ENCODE results near the gene CTNNA2.

CTNNA2 gene

DNA sequence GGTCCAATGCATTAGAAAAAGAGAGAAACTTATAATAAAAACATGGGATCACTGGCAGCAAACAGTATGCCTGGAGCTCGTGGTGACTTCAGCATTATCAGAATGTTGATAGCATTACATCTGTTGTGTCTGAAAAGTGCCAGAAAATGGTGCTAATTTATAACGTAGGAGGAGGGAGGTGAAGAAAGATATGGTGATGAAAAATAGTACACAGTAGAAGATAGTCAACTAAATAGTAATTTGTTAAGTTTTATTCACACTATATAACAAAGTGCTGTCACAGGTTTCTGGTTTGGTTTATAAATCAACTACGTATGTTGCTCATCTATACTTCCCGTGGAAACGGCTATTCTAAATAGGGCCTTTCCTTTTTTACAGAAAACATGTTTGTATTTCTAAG is 674.3 kb downstream of the CTNNA2 start:
- Histone ChIP-seq H2AFZ (ENCODE audit: low read depth, low read length) (no peak overlapping the region), H3K27ac (ENCODE audit: low read length) (no peak overlapping the region), H4K20me1 (ENCODE audit: insufficient read depth, low read length) (no peaks in the 10 kb centered on the region), H3K4me3 (ENCODE audit: low read length) (no peak overlapping the region), H3K9ac (ENCODE audit: low read length) (no peak overlapping the region), H3K27me3 (ENCODE audit: low read depth, low read length) (no peaks in the 10 kb centered on the region), H3K4me1 (ENCODE audit: low read length) (no peaks in the 10 kb centered on the region), H3K9me3 (ENCODE audit: insufficient read depth, low read length) (no peaks in the 10 kb centered on the region), H3K36me3 (replicated peaks; ENCODE audit: low read depth, low read length) (no peaks in the 10 kb centered on the region), H3K79me2 (ENCODE audit: low read length) (no peaks in the 10 kb centered on the region), H3K4me2 (ENCODE audit: low read length) (no peak overlapping the region)
- no peak for TF ChIP-seq EZH2phosphoT487 (IDR thresholded peaks at IDR 0.05; ENCODE audit: low read depth)
- TF ChIP-seq, protein P1, sequence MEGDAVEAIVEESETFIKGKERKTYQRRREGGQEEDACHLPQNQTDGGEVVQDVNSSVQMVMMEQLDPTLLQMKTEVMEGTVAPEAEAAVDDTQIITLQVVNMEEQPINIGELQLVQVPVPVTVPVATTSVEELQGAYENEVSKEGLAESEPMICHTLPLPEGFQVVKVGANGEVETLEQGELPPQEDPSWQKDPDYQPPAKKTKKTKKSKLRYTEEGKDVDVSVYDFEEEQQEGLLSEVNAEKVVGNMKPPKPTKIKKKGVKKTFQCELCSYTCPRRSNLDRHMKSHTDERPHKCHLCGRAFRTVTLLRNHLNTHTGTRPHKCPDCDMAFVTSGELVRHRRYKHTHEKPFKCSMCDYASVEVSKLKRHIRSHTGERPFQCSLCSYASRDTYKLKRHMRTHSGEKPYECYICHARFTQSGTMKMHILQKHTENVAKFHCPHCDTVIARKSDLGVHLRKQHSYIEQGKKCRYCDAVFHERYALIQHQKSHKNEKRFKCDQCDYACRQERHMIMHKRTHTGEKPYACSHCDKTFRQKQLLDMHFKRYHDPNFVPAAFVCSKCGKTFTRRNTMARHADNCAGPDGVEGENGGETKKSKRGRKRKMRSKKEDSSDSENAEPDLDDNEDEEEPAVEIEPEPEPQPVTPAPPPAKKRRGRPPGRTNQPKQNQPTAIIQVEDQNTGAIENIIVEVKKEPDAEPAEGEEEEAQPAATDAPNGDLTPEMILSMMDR (IDR thresholded peaks at IDR 0.05; ENCODE audit: low read depth, low read length), result no peak

DNA sequence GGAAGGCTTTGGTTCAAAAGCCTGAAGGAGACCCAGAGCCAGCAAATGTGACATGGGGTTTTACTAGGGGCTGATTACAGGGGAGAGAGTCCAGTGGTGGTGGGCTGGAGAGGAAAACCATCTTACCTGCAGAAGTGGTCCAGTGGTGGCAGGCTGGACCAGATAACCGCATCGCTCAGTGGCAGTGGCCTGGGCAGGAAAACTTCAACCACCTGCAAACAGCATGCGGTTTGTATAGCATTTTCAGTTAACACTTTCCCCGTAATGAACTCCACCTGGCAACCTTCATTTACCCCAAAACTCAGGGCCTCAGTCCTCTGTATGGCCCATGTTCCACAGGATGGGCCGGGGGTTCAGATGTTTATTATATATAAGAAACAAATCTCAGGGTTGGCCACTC is 677.3 kb downstream of the CTNNA2 start:
- no peak overlapping the region for H3K27ac ChIP-seq (ENCODE audit: low read length)
- no peak overlapping the region for H3K4me2 ChIP-seq (ENCODE audit: low read length)
- no peak for TF ChIP-seq EZH2phosphoT487 (IDR thresholded peaks at IDR 0.05; ENCODE audit: low read depth)
- TF ChIP-seq, protein P1 (IDR thresholded peaks at IDR 0.05; ENCODE audit: low read depth, low read length), result no peak
- no peaks in the 10 kb centered on the region for H3K9me3 ChIP-seq (ENCODE audit: insufficient read depth, low read length)
- no peaks in the 10 kb centered on the region for H3K36me3 ChIP-seq (replicated peaks; ENCODE audit: low read depth, low read length)
- H3K27me3 ChIP-seq (ENCODE audit: low read depth, low read length), result no peaks in the 10 kb centered on the region
- H4K20me1 ChIP-seq (ENCODE audit: insufficient read depth, low read length), result no peaks in the 10 kb centered on the region
- no peak overlapping the region for H3K4me3 ChIP-seq (ENCODE audit: low read length)
- no peaks in the 10 kb centered on the region for H3K79me2 ChIP-seq (ENCODE audit: low read length)
- H3K4me1 ChIP-seq (ENCODE audit: low read length), result no peaks in the 10 kb centered on the region
- no peak overlapping the region for H2AFZ ChIP-seq (ENCODE audit: low read depth, low read length)
- no peak overlapping the region for H3K9ac ChIP-seq (ENCODE audit: low read length)

DNA sequence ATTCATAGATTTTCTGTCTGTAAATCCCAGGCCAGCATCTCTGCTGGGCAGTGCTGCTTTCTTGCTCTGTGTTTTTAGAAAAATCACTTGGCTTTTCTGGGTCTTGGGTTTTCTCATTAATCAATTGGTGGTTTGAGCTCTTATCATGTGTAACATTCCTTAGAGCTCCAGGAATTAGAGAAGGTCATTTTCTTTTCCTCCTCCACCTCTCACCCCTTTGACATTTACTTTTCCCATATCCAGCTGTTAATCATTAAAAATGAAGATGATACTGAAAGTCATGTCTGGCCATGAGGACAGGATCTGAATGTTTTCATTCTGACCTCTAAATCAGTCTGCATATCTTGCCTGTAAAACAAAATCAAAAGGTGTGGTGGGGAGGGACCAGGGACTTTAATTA is 680.7 kb downstream of the CTNNA2 start:
- no peak for TF ChIP-seq EZH2phosphoT487 (IDR thresholded peaks at IDR 0.05; ENCODE audit: low read depth)
- TF ChIP-seq, protein P1 (IDR thresholded peaks at IDR 0.05; ENCODE audit: low read depth, low read length), result no peak
- no peak overlapping the region for H2AFZ ChIP-seq (ENCODE audit: low read depth, low read length)
- H3K4me2 ChIP-seq (ENCODE audit: low read length), result no peak overlapping the region

DNA sequence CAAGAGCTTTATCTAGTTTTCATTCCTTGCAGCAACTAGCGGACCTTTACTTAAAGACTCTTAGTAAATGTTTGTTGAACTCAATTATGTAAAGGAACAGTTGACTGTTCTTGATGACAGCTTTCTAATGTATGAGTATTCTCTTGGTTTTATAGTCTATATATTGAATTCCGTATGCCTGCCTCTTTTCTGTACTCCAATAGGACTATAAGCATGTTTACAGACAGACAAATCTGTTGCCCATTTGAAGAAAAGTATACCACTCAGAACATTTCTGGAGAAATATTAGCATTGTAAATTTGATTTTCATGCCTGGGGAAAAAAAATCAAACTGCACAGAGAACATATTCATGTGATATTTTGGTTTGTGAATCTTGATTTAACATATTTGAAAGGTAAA is 682.2 kb downstream of the CTNNA2 start:
- no peaks in the 10 kb centered on the region for H3K4me1 ChIP-seq (ENCODE audit: low read length)
- H4K20me1 ChIP-seq (ENCODE audit: insufficient read depth, low read length), result no peaks in the 10 kb centered on the region
- H3K27me3 ChIP-seq (ENCODE audit: low read depth, low read length), result no peaks in the 10 kb centered on the region
- no peaks in the 10 kb centered on the region for H3K36me3 ChIP-seq (replicated peaks; ENCODE audit: low read depth, low read length)
- no peak overlapping the region for H3K4me2 ChIP-seq (ENCODE audit: low read length)
- no peaks in the 10 kb centered on the region for H3K9me3 ChIP-seq (ENCODE audit: insufficient read depth, low read length)
- H3K9ac ChIP-seq (ENCODE audit: low read length), result no peak overlapping the region
- no peaks in the 10 kb centered on the region for H3K79me2 ChIP-seq (ENCODE audit: low read length)
- TF ChIP-seq EZH2phosphoT487 (IDR thresholded peaks at IDR 0.05; ENCODE audit: low read depth), result no peak
- TF ChIP-seq, protein P1 (IDR thresholded peaks at IDR 0.05; ENCODE audit: low read depth, low read length), result no peak
- H3K27ac ChIP-seq (ENCODE audit: low read length), result no peak overlapping the region
- no peak overlapping the region for H3K4me3 ChIP-seq (ENCODE audit: low read length)
- H2AFZ ChIP-seq (ENCODE audit: low read depth, low read length), result no peak overlapping the region

More for the DNA sequence above, 680.7 kb downstream of the CTNNA2 start:
- no peak overlapping the region for H3K27ac ChIP-seq (ENCODE audit: low read length)
- H3K4me3 ChIP-seq (ENCODE audit: low read length), result no peak overlapping the region
- no peaks in the 10 kb centered on the region for H3K79me2 ChIP-seq (ENCODE audit: low read length)
- H3K9me3 ChIP-seq (ENCODE audit: insufficient read depth, low read length), result no peaks in the 10 kb centered on the region
- no peaks in the 10 kb centered on the region for H3K4me1 ChIP-seq (ENCODE audit: low read length)
- no peaks in the 10 kb centered on the region for H3K36me3 ChIP-seq (replicated peaks; ENCODE audit: low read depth, low read length)
- no peaks in the 10 kb centered on the region for H3K27me3 ChIP-seq (ENCODE audit: low read depth, low read length)
- H4K20me1 ChIP-seq (ENCODE audit: insufficient read depth, low read length), result no peaks in the 10 kb centered on the region
- no peak overlapping the region for H3K9ac ChIP-seq (ENCODE audit: low read length)

Measured in OCI-LY3 (cell line).